ENCODE measurements around the gene PRR18. TPM values are rescaled to one million over a fixed set of nuclear protein-coding genes. Genes with fewer than 3 reads are reported as not detected.

Gene PRR18
- total and polyA plus RNA-seq, 2 donors from 2014 or later = 0.19 TPM; not detected in 1

DNA sequence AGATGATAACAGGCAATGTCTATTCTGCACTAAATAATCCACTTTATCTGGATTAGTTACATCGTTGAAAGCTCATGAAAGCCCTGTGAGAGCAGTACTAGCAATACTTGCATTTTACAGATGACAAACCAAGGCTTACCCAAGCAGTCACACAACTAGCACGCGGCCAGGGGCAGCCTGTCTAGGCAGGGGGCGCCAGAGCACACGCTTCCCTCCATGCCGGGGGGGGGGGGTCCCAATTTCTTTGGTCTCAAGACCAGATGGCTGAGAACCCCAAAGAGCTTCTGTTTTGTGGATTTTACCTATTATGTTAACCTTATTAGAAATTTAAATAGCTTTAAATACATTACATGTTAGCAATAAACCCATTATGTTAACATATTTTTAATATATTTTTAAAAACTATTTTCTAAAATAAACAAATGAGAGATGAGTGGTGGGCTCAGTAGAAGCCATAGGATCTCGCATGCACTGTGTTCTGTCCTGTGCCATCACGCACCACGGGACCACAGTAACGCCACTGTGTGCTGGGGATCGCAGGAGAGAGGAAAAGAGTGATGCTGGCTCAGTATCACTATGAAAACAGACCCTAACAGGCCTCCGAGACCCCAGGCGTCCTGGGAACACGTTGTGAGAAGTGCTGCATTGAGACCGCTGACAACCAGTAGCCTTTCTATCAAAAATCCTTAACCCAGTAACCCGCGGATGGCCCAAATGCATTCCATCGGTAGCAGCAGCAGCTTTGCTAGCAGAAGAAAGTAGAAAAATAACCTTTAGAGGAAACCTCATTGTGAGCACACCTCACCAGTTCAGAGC lies 5.3 kb upstream of the PRR18 start:
- Histone ChIP-seq H3K9me3 (ENCODE audit: control insufficient read depth in 2 of 3, insufficient read depth in 1 of 3, low read length in 3 of 3) (no peaks in the 10 kb centered on the region), H3K4me3 (ENCODE audit: low read length in 3 of 3) (no peak overlapping the region), H3K27me3 (ENCODE audit: control insufficient read depth, insufficient read depth, low read length) (peaks cover 11% of the 10 kb centered on the region), H3K4me1 (ENCODE audit: control insufficient read depth in 2 of 3, insufficient read depth in 2 of 3, low read depth in 1 of 3, low read length in 3 of 3) (peaks cover 0 to 5% (median 3%) of the 10 kb centered on the region in 3 donors), H3K9ac (ENCODE audit: low read length in 3 of 3) (no peak overlapping the region), H3K27ac (ENCODE audit: low read depth in 2 of 2, low read length in 2 of 2) (no peak overlapping the region), H3K36me3 (ENCODE audit: control insufficient read depth in 2 of 3, insufficient read depth in 3 of 3, low read length in 3 of 3) (no peaks in the 10 kb centered on the region)
- DNase-seq (peak in 2 of 5 donors; percentile 50 to 68), FAIRE-seq (no peak)
- intact Hi-C loops (cut with DNase I) = no loop called here
- TF ChIP-seq CTCF (IDR thresholded peaks at IDR 0.05; ENCODE audit: borderline replicate concordance, extremely low read depth, insufficient read depth) = peak; percentile 57

- H3K36me3 ChIP-seq (ENCODE audit: control insufficient read depth in 2 of 3, insufficient read depth in 3 of 3, low read length in 3 of 3) = no peaks in the 10 kb centered on the region
- H3K9me3 ChIP-seq (ENCODE audit: control insufficient read depth in 2 of 3, insufficient read depth in 1 of 3, low read length in 3 of 3) = no peaks in the 10 kb centered on the region
- H3K4me3 ChIP-seq (ENCODE audit: low read length in 3 of 3) = no peak overlapping the region
- intact Hi-C loops (cut with DNase I) = no loop called here
- DNase-seq (no peak), FAIRE-seq (no peak)
- TF ChIP-seq CTCF (IDR thresholded peaks at IDR 0.05; ENCODE audit: borderline replicate concordance, extremely low read depth, insufficient read depth) = no peak
- H3K27ac ChIP-seq (ENCODE audit: low read depth in 2 of 2, low read length in 2 of 2) = no peak overlapping the region
- peaks cover 12% of the 10 kb centered on the region for H3K27me3 ChIP-seq (ENCODE audit: control insufficient read depth, insufficient read depth, low read length)
- H3K9ac ChIP-seq (ENCODE audit: low read length in 3 of 3) = no peak overlapping the region
- peaks cover 0 to 3% (median 0%) of the 10 kb centered on the region in 3 donors for H3K4me1 ChIP-seq (ENCODE audit: control insufficient read depth in 2 of 3, insufficient read depth in 2 of 3, low read depth in 1 of 3, low read length in 3 of 3)
These were observed 4.6 kb upstream of the PRR18 start for GRCh38 chr6:166312832-166313231.

DNA sequence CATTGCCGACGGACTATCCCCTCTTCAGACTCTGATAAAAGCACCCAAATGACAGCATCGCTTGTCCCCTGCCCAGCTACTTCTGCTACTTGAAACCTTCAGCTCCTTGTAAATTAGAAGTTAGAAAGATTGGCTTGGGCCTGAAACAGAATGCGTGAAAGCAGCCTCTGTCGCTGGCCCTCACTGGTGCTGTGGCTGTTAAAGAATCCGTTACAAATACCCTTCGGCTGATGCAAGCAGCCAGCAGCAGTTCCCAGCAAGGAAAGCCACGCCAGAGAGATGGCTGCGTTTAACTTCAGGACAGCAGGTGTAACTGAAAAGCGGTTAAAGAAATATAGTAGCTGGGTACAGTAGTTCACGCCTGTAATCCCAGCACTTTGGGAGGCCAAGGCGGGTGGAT lies 2.4 kb upstream of the PRR18 start:
- no peak for TF ChIP-seq CTCF (IDR thresholded peaks at IDR 0.05; ENCODE audit: borderline replicate concordance, extremely low read depth, insufficient read depth)
- no peak for FAIRE-seq
- no peak overlapping the region for H3K27ac ChIP-seq (ENCODE audit: low read depth in 2 of 2, low read length in 2 of 2)
- H3K9me3 ChIP-seq (ENCODE audit: control insufficient read depth in 2 of 3, insufficient read depth in 1 of 3, low read length in 3 of 3) = no peaks in the 10 kb centered on the region
- H3K36me3 ChIP-seq (ENCODE audit: control insufficient read depth in 2 of 3, insufficient read depth in 3 of 3, low read length in 3 of 3) = no peaks in the 10 kb centered on the region
- no peak for DNase-seq
- H3K27me3 ChIP-seq (ENCODE audit: control insufficient read depth, insufficient read depth, low read length) = peaks cover 15% of the 10 kb centered on the region
- intact Hi-C loops (cut with DNase I) = no loop called here
- no peak overlapping the region for H3K9ac ChIP-seq (ENCODE audit: low read length in 3 of 3)
- H3K4me1 ChIP-seq (ENCODE audit: control insufficient read depth in 2 of 3, insufficient read depth in 2 of 3, low read depth in 1 of 3, low read length in 3 of 3) = peaks cover 0 to 6% (median 0%) of the 10 kb centered on the region in 3 donors
- no peak overlapping the region for H3K4me3 ChIP-seq (ENCODE audit: low read length in 3 of 3)

Data from kidney (tissue), 14 donors.